Measurements from ENCODE around the gene GREM1.

Gene GREM1

GRCh38 chr15:32687556-32687955 lies 30.2 kb upstream of the GREM1 start:
- ATAC-seq = no peak
- H3K36me3 Mint-ChIP-seq = no peaks in the 10 kb centered on the region
- no peak overlapping the region for H3K4me3 Mint-ChIP-seq
- H3K27ac Mint-ChIP-seq = no peak overlapping the region
- H3K9me3 Mint-ChIP-seq = no peaks in the 10 kb centered on the region
- no peak for DNase-seq (ENCODE audit: low spot score in 2 of 2)
- no peaks in the 10 kb centered on the region for H3K4me1 Mint-ChIP-seq

- Mint-ChIP-seq H3K27ac (no peak overlapping the region), H3K9me3 (no peaks in the 10 kb centered on the region), H3K4me1 (no peaks in the 10 kb centered on the region), H3K36me3 (no peaks in the 10 kb centered on the region), H3K4me3 (no peak overlapping the region)
- DNase-seq (ENCODE audit: low spot score in 2 of 2) (no peak), ATAC-seq (no peak)
Measured at GRCh38 chr15:32688151-32688639, 29.6 kb upstream of the GREM1 start.

- no peak overlapping the region for H3K4me3 Mint-ChIP-seq
- H3K4me1 Mint-ChIP-seq = no peaks in the 10 kb centered on the region
- H3K27ac Mint-ChIP-seq = no peak overlapping the region
- no peaks in the 10 kb centered on the region for H3K36me3 Mint-ChIP-seq
- DNase-seq (ENCODE audit: low spot score in 2 of 2) (no peak), ATAC-seq (no peak)
- no peaks in the 10 kb centered on the region for H3K9me3 Mint-ChIP-seq
Measured at GRCh38 chr15:32690941-32691688, 26.7 kb upstream of the GREM1 start.

GRCh38 chr15:32691689-32692038 lies 26.1 kb upstream of the GREM1 start:
- no peak for DNase-seq (ENCODE audit: low spot score in 2 of 2)
- ATAC-seq = no peak
- Mint-ChIP-seq H3K4me3 (no peak overlapping the region), H3K27ac (no peak overlapping the region), H3K36me3 (no peaks in the 10 kb centered on the region), H3K9me3 (no peaks in the 10 kb centered on the region), H3K4me1 (no peaks in the 10 kb centered on the region)

- Mint-ChIP-seq H3K9me3 (no peaks in the 10 kb centered on the region), H3K36me3 (no peaks in the 10 kb centered on the region), H3K4me3 (no peak overlapping the region), H3K4me1 (no peaks in the 10 kb centered on the region), H3K27ac (no peak overlapping the region)
- no peak for DNase-seq (ENCODE audit: low spot score in 2 of 2)
- no peak for ATAC-seq
Measured at GRCh38 chr15:32692286-32692685, 25.5 kb upstream of the GREM1 start.

- no peak for ATAC-seq
- Mint-ChIP-seq H3K4me1 (no peaks in the 10 kb centered on the region), H3K9me3 (no peaks in the 10 kb centered on the region), H3K27ac (no peak overlapping the region), H3K4me3 (no peak overlapping the region), H3K36me3 (no peaks in the 10 kb centered on the region)
- no peak for DNase-seq (ENCODE audit: low spot score in 2 of 2)
Measured at GRCh38 chr15:32694222-32694983, 23.4 kb upstream of the GREM1 start.

GRCh38 chr15:32698773-32699390 lies 18.9 kb upstream of the GREM1 start:
- ATAC-seq (no peak), DNase-seq (ENCODE audit: low spot score in 2 of 2) (no peak)
- Mint-ChIP-seq H3K9me3 (no peaks in the 10 kb centered on the region), H3K4me1 (no peaks in the 10 kb centered on the region), H3K27ac (no peak overlapping the region), H3K4me3 (no peak overlapping the region), H3K36me3 (no peaks in the 10 kb centered on the region)

GRCh38 chr15:32700501-32701150 lies 17.2 kb upstream of the GREM1 start:
- H3K9me3 Mint-ChIP-seq = no peaks in the 10 kb centered on the region
- DNase-seq (ENCODE audit: low spot score in 2 of 2) = no peak
- no peaks in the 10 kb centered on the region for H3K4me1 Mint-ChIP-seq
- ATAC-seq = no peak
- no peak overlapping the region for H3K27ac Mint-ChIP-seq
- H3K36me3 Mint-ChIP-seq = no peaks in the 10 kb centered on the region
- no peak overlapping the region for H3K4me3 Mint-ChIP-seq

- DNase-seq (ENCODE audit: low spot score in 2 of 2) = no peak
- no peaks in the 10 kb centered on the region for H3K36me3 Mint-ChIP-seq
Measured at GRCh38 chr15:32701863-32702262, 15.9 kb upstream of the GREM1 start.

GRCh38 chr15:32704395-32704981 lies 13.3 kb upstream of the GREM1 start:
- Mint-ChIP-seq H3K4me3 (no peak overlapping the region), H3K36me3 (no peaks in the 10 kb centered on the region), H3K27ac (no peak overlapping the region), H3K4me1 (no peaks in the 10 kb centered on the region), H3K9me3 (no peaks in the 10 kb centered on the region)
- DNase-seq (ENCODE audit: low spot score in 2 of 2) = no peak
- no peak for ATAC-seq

More at GRCh38 chr15:32701863-32702262, 15.9 kb upstream of the GREM1 start:
- Mint-ChIP-seq H3K9me3 (no peaks in the 10 kb centered on the region), H3K27ac (no peak overlapping the region), H3K4me3 (no peak overlapping the region), H3K4me1 (no peaks in the 10 kb centered on the region)
- no peak for ATAC-seq

GRCh38 chr15:32705446-32705845 lies 12.4 kb upstream of the GREM1 start:
- Mint-ChIP-seq H3K4me1 (no peaks in the 10 kb centered on the region), H3K27ac (no peak overlapping the region), H3K9me3 (no peaks in the 10 kb centered on the region), H3K4me3 (no peak overlapping the region), H3K36me3 (no peaks in the 10 kb centered on the region)
- DNase-seq (ENCODE audit: low spot score in 2 of 2) (no peak), ATAC-seq (no peak)

GRCh38 chr15:32706704-32707103 lies 11.1 kb upstream of the GREM1 start:
- no peak for DNase-seq (ENCODE audit: low spot score in 2 of 2)
- Mint-ChIP-seq H3K27ac (no peak overlapping the region), H3K4me1 (no peaks in the 10 kb centered on the region)

GRCh38 chr15:32707436-32707835 lies 10.4 kb upstream of the GREM1 start:
- Mint-ChIP-seq H3K4me3 (no peak overlapping the region), H3K27ac (no peak overlapping the region), H3K36me3 (no peaks in the 10 kb centered on the region), H3K9me3 (no peaks in the 10 kb centered on the region), H3K4me1 (no peaks in the 10 kb centered on the region)
- ATAC-seq (no peak), DNase-seq (ENCODE audit: low spot score in 2 of 2) (no peak)

More at GRCh38 chr15:32706704-32707103, 11.1 kb upstream of the GREM1 start:
- Mint-ChIP-seq H3K36me3 (no peaks in the 10 kb centered on the region), H3K9me3 (no peaks in the 10 kb centered on the region), H3K4me3 (no peak overlapping the region)
- no peak for ATAC-seq

- H3K4me1 Mint-ChIP-seq = no peaks in the 10 kb centered on the region
- no peak for DNase-seq (ENCODE audit: low spot score in 2 of 2)
- no peaks in the 10 kb centered on the region for H3K36me3 Mint-ChIP-seq
- no peak overlapping the region for H3K27ac Mint-ChIP-seq
- H3K4me3 Mint-ChIP-seq = no peak overlapping the region
- ATAC-seq = no peak
- H3K9me3 Mint-ChIP-seq = no peaks in the 10 kb centered on the region
Measured at GRCh38 chr15:32709295-32710033, 8.3 kb upstream of the GREM1 start.

All from stimulated activated effector memory CD8-positive, alpha-beta T cell treated with anti-CD3 and anti-CD28 coated beads, Interleukin-12 subunit alpha, Interleukin-12 subunit beta, amount 100 ng/mL, for 72 hours (primary cell).